NT2/D1 (cell line): ENCODE results near the gene STARD4.

ENCODE experiments used
- YY1 ChIP-seq: IDR thresholded peaks from 2 replicates; pipeline ENCODE4 v1.6.1; 2011; ENCODE audit not compliant: insufficient read length, insufficient read depth
- ZNF274 ChIP-seq: IDR thresholded peaks from 2 replicates; pipeline ENCODE4 v1.6.1; 2011; ENCODE audit warnings: mild to moderate bottlenecking, low read depth, low read length

GRCh38 chr5:111453295-111453694, 59.0 kb downstream of the STARD4 start:
- TF ChIP-seq YY1 (no peak), ZNF274 (no peak)
